HepG2 (cell line): ENCODE results near the gene SBK3.

Experiments used
- CTCF ChIP-seq: sonication (generic); formaldehyde crosslinking; IDR thresholded peaks from 2 replicates; pipeline ENCODE4 v1.5.0; 2020; ENCODE audit warnings: mild to moderate bottlenecking, missing genetic modification reagents, moderate library complexity
- IKZF4 ChIP-seq: sonication (generic); formaldehyde crosslinking; IDR thresholded peaks from 2 replicates; pipeline ENCODE4 v1.5.1; 2020; ENCODE audit warnings: borderline replicate concordance, mild to moderate bottlenecking, low read depth, missing genetic modification reagents; ENCODE audit errors: not compliant biosample characterization
- POLR2AphosphoS5 ChIP-seq: IDR thresholded peaks from 2 replicates; pipeline ENCODE4 v1.6.1; 2012; ENCODE audit warnings: low read depth, low read length
- ZNF562 ChIP-seq: sonication (generic); formaldehyde crosslinking; IDR thresholded peaks from 2 replicates; pipeline ENCODE4 v1.8.0; 2022; ENCODE audit warnings: missing genetic modification reagents, borderline replicate concordance

GRCh38 chr19:55576746-55577145, 31.4 kb upstream of the SBK3 start:
- TF ChIP-seq IKZF4 (CRISPR knock-in tag) = no peak
- no peak for TF ChIP-seq ZNF562 (CRISPR knock-in tag)
- TF ChIP-seq CTCF (CRISPR knock-in tag) = no peak
- no peak for TF ChIP-seq POLR2AphosphoS5
